ENCODE measurements around the gene LHFPL4.
"Not testable (repeated sequence)": the region's sequence is repeated elsewhere in the genome, so short reads cannot be mapped to it uniquely, and the experiment has no call there.

LHFPL4 gene

DNA sequence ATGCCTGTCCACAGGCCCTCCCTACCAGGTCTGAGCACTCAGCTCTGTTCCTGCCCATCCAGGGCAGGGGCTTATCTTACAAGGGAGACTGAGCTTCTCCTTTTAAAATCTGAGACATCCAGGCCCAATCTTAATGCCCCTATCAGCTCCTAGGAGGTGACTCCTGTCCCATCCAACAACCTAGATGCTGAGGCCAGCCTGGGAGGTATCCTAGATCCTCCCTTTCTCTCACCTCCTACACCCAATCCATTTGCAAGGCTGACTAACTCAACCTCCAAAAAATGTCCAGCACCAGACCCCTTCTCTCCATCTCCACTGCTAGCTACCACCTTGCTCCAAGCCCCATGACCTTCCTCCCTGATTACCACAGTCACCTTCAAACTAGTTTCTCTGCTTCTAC is 17.4 kb downstream of the LHFPL4 start:
- no peak for DNase-seq

DNA sequence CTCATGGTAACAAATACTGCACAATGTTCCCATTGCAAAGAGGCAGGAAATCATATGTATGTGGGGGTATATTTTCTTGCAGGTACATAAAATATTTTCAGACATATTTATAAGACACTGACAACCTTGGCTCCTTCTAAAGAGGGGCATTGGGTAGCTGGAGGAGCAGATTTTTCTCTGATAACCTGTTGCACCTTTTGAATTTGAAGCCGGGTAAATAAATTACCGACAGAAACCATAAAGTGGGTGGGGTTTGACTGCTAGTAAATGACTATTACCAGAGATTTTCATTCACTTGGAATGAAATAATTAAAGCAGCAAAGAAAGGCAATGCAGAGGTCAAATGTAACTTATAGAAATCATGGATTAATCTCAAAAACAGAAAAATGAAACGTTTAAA is 19.2 kb downstream of the LHFPL4 start:
- DNase-seq = no peak

DNA sequence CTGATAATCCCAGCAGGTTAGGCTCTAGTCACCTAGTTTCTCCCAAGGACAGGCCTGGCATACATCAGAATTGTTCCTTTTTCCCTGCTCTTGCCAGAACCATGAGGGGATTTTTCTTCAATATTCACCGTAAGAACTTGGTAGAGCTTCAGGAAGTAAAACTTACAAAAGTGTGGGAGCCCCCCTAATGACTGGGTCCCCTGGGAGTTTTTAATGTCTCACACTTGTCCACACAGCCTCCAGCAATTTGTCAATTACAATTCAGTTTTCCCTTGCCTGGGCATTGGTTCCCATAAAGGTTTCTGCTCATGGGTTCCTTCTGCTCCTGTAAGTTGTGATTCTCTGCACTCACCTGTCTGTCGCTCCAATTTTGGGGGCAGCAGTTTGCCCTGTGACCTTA is 28.5 kb downstream of the LHFPL4 start:
- DNase-seq = no peak

DNA sequence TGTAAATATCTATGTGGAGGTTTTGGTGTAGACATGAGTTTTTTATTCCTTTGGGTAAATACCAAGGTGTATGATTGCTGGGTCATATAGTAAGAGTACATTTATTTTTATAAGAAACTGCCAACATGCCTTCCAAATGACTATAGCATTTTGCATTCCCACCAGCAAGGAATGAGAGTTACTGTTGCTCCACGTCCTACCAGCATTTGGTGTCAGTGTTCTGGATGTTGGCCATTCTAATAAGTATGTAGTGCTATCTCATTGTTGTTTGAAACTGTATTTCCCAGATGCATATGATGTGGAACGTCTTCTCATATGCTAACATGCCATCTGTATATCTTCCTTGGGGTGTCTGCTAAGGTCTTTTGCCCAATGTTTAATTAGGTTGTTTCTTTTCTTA is 38.7 kb downstream of the LHFPL4 start:
- DNase-seq = no peak

DNA sequence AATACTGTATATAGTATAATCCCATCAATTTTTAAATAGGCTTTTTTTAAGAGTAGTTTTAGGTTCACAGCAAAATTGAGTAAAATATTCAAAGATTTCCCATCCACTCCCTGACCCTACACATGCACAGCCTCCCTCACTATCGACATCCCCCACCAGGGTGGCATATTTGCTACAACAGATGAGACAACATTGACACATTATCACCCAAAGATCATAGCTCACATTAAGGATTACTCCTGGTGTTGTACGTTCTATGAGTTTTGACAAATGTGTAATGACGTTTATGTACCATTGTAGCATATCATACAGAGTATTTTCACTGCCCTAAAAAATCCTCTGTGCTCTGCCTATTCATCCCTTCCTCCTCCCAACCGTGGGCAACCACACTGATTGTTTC is 39.3 kb downstream of the LHFPL4 start:
- DNase-seq = no peak

DNA sequence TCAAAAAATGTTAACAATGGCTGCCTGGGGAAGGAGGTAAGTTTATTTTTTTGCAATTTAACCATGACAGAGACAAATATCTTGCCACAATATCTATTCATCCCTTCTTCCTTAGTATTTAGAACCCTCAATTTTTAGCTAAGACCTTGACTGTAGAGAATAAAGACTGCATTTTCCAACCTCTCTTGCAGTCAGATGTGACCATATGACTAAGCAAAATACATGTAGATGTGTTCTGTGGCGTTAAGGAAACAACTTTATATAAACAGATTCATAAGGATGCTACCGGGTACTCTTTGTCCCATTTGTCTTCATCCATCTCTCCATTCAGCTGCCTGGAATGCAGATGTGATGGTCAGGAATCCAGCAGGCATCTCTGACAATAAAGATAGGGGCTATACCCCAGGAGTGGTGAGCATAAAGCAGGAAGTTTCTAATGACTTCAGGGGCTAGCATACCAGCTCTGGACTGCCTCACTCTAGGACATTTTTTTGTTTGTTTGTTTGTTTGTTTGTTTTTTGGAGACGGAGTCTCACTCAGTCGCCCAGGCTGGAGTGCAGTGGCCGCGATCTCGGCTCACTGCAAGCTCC is 41.1 kb downstream of the LHFPL4 start:
- DNase-seq = no peak

DNA sequence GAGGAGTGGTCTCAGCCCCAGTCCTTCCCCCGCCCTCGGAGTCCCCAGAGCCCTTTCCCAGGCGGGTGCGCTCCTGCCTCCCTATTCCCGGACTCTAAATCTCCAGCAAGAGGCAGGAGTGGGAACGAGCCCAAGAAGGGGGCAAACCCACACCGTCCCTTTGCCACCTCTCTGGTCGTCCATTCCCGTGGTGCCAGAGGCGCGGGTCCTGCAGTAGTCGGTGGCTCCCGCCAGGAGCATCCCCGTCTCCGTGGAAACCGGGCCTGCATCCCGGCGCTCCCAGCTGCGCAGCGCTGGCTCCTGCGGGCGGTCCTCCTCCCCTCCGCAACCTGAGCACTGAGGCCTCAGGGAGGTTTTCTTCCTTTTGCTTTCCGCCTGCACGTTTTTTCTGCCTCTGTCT is 44.8 kb downstream of the LHFPL4 start:
- DNase-seq = no peak

DNA sequence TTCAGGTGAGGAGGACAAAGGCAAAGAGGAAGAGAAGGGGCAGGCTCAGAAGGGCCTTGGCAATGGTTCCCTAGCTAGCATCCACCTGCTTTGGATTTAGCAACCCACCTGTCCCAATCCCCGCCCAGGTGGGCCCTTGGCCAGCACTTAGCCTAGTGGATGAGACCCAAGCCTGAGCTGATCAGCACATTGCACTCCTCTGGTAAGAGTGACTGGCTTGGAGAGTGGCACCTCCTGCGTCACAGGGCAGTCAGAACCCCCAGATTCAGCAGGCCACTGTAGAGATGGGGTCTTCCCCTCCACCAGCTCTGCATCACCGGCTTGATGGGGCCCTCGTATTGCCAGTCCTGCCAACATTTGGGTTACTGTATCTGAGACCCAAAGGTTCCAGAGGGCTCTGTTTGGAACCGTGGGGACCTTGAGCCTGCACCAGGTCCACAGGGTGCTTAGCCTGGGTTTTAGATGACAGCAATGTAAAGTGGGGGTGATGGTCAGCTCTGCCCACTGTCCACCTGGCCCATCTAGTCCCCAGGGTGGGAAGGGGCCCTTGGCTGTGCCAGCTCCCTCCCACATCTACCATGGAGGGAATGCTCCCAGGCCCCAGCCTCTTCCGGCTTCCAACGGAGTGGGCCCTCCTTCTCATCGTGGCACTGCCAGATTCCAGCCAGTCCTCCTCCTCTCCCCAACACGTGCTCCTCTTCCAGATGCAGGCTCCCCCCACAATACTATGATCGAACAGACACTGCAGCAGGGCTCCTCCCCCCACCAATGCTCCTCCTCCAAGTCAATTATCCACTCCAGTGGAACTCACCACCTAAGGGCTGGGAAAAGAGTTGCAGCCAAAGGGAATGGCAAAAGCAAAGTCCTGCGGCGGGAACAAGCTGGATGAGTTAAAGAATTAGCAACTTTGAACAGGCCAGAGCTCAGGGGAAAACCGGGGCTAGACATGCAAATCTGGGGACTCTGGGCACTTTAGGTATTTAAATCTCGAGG is 45.7 kb downstream of the LHFPL4 start:
- DNase-seq = no peak

DNA sequence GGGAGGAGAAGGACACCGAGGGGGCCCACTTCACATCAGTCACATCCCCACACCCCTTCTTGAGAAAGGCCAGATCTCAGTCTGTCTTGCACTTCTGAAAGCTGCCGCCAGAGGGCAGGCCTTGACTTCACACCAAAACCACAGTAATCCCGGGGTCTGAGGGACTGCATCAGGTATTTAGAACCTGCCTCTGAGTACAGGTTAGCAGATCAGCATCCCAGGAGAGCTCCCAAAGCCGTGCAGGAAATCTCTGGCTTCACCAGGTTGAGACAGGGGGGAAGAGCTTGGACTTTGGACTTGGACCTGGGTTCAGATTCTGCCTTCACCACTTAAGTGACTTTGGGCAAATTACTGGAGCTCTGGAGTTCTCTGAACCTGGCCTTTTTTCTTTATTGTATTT is 50.3 kb downstream of the LHFPL4 start:
- peak in 7 of 14 donors; percentile 10 to 61 (median 29) for DNase-seq

DNA sequence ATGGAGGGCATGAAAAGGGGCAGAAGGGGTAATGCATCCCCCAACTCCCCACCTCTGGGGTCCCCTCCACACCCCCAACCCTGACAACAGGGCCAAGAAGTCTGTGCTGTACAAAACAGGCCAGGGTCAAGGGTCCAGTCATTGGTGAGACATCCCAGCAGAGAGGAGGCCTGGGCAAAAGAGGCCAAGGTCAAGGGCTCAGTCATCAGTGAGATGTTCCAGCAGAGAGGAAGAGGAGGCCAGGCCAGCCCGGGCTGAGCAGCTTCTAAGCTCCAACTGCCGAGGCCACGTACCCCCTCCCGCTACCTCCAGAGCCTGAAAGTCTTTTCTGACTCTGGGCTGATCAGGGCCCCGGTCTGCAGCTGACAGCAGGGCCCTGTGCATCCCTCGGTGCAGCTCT is 52.4 kb downstream of the LHFPL4 start:
- DNase-seq = no peak

DNA sequence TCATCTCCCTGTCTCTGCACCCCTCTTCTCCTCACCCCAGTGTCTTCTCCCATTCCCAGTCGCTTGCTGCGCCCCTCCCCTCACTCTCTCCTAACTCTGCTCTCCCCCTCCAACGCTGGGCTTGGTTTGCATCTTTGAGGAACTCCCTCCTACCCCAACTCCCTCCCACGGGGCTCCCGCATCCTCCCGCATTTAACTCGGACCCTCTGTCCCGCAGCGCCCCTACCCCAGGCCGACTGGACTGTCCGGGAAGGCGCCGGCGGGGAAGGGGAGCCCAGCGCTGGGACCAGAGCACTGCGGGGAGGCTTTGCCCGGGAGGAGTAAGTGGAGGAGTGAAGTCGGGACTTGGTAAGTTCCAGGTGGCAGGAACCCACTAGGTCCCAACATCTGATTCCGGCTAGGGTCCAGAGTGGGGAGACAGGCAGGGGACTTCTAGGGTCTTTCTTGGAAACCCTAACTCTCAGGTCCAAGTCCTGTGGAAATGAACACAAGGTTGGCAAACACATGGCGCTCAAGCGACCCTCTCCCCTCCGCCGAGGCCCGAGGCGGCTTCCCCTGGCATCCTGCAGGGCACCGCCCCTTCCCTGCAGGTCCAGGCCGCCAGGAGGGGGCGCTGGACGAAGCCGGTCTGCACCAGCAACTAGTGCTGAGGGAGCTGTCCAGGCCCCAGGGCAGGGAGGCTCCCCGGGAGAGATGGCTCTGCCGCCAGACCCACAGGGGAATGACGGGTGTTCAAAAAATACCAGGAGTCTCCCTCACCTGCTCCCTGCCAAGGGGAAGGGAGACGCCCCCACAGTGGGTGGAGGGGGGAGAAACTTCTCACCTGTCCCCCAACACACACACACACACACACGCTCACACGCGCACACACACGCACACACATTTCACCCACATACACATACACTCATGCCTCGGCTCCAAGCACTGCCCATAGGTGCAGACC is 53.2 kb downstream of the LHFPL4 start:
- peak in 3 of 14 donors; percentile 13 to 35 (median 31) for DNase-seq

DNA sequence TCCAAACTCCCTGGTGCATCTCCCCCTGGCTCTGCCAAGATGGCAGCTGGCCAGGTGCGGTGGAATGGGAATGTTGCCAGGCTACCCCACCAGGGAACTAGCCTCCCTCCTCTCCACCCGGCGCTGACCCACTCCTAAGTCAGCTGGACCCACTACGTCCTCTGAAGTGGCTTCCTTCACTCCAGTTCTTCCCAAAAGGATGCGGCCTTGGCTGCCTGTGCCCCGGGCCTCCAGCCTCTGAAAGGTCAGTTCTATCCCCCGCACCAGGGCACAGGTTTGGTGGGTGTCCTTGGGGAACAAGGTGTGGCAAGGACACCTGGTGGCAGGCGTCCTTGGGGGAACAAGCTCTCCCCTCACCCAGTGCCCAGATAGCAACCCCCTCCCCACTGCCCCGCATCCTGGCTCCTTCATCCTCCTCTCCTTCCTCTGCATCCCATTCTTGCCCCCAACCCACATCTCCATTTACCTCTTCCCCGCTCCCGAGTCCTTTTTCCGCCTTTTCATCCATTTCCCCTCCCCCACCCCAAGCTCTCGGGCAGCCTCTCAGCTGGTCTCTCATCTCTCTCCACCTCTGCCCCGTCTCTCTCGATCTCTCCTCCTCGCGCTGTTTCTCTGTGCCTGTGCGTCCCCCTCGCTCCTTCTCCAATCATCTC is 54.0 kb downstream of the LHFPL4 start:
- no peak for DNase-seq

DNA sequence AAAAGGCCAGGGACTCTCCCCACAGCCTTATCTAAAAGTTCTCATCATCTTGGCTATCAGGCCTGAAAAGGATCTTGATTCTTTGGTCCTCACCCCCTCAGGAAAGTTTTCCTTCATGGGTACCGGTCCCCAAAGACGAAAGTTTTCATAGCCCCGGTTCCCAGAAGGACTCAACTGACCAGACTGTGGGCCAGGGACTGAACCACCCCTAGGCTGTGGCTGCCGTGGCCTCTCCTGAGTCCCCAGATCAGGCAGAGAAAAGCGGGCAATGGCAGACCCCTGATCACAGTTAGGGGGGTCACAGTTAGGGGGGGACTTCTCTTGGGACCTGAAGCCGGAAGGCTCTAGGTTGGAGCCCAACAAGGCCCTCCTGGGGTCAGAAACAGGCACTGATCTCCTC is 54.8 kb downstream of the LHFPL4 start:
- no peak for DNase-seq

DNA sequence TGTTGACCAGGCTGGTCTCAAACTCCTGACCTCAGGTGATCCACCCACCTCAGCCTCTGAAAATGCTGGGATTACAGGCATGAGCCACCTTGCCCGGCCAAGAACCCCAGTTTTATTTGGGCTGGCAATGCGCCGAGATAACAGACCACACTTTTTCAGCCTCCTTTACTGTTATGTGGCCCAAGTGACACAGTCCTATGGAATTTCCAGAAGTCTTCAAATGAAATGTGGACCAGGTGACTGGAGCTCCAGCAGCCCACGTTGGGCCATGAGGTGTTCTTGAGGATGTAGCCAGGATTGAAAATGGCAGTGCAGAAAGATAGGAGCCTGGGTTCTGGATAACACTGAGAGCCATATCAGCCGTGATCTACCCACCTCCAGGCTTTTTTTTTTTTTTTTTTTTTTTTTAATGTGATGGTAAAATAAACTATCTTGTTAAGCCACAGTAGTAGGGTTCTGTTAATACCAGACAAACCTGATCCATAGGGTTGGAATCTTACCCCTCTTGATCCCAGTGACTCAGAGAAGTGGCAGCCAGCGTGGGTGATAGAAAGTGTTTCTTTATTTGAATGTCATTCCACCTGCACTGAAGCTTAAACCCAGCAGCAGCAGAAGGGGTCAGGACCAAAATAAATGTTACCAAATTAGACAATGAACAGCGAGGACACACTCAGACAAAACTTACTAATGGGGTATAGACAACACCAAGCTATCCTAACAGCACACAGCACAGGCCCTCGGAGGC is 55.6 kb downstream of the LHFPL4 start:
- DNase-seq = no peak

DNA sequence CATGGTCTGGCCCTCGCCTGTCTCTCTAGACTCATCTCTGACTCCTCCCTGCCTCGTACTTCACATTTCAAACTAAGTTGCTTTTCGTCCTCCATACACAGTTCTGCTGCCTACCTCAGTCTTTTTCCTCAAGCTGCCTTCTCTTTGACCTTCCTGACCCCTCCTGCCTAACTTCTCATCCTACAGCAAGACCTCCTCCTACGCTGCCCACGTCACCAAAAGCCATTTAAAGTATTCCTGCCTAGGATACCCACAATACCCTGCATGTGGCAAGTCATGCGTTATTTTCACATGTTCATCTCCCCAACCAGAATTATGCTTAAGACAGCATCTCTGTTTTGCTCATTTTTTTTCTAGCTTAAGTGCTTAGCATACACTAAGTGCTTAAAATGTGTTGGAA is 56.7 kb downstream of the LHFPL4 start:
- no peak for DNase-seq

DNA sequence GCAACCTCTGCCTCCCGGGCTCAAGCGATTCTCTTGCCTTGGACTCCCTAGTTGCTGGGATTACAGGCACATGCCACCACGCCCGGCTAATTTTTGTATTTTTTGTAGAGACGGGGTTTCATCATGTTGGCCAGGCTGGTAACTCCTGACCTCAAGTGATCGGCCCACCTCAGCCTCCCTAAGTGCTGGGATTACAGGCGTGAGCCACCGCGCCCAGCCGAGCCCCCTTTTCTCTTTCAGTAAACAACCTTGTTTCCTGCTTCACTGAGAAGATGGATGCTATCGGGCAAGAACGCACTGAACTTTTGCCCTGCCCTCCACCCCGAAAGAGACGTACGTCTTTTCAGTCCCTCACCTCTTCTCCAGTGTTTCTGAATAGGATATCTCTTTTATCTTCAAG is 59.6 kb downstream of the LHFPL4 start:
- DNase-seq = not testable (repeated sequence)

DNA sequence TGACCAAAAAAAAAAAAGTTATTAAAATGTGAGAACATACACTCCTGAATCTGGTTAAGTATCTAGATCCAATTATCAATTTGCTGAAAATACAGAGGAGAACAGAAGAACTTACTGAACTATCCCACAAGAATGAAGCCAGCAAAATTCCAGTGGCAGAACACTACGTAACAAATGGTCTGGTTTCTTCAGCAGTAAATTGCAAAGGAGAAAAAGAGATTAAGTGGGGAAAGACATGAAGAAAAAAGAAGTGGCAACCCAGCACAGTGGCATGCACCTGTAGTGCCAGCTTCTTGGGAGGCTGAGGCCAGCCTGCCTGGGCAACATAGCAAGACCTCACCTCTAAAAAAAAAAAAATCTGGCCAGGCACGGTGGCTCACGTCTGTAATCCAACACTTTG is 62.1 kb downstream of the LHFPL4 start:
- no peak for DNase-seq

DNA sequence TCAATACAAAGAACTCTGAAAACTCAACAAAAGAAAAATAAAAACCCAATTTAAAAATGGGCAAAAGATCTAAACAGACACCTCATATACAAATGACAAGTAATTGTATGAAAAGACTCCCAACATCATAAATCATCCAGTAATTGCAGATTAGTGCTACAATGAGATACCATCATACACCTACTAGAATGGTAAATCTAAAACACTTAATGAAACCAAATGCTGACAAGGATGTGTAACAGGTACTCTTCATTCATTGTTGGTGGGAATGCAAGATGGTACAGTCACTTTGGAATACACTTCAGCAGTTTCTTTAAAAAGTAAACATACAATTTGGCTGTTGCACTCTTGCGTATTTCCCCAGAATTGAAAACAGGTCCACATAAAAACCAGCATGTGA is 68.4 kb downstream of the LHFPL4 start:
- no peak for DNase-seq

DNA sequence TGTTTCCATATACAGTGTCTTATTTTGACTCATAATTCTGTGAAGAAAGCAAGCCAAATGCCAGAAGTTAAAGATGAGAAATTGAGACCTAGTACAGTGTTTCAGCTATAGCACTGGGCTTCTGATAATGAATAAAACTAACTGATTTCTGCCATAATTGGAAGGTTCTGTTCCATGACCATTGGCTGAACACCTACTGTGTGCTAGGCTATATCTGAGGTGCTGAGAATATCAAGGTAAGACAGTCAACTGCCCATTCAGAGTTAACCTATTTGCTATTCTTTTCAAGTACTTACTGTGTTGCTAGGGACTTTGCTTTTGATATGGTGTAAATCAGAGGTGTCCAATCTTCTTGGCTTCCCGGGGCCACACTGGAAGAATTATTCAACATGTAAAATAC is 73.4 kb downstream of the LHFPL4 start:
- DNase-seq = no peak

DNA sequence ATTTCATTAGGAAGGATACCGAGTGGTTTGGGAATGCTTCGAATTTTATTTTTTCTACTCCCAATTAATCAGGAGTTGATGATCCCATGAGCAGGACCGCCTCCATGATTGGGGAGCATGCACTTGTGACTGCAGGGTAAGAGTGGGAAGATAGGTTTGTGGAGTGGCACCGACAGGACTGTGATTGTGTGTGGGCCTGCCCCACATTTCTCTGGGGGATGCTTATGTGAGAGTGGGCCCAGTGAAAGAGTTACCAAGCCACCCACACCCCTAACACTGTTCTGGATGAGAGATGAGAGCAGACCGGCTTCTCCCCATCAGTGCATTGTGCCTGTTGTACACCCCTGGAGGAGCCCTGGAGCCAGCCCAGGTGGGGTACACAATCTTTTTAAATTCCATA is 76.7 kb downstream of the LHFPL4 start:
- no peak for DNase-seq

DNA sequence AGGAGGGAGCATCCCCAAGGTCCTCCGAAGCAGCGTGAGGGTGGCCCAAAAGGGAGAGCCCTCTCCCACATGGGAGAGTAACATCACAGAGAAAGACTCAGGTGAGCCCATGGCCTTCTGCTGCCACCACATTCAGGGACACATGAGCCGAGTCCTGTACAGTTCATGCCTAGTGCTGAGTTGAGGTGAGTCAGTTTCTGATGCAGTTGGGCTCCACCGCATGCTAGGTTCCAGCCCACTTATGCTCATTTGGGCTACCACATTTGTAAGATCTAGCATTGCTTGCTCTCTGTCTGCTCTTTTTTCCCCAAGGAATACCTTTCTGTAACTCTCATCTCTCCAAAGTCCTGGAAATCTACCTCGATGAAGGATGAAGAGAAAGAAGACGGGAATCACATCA is 79.1 kb downstream of the LHFPL4 start:
- no peak for DNase-seq
